ENCODE results near the gene MRPL19.

The MRPL19 gene

GRCh38 chr2:75646583-75647425 is at the start of gene MRPL19:
Gene MRPL19 (plus strand): TSS chr2:75646783. CDS start chr2:75646808, 25 bp downstream.
- DNase-seq (ENCODE audit: low spot score) = peak; percentile 87

GRCh38 chr2:75596784-75597183 is 49.8 kb upstream of the MRPL19 start:
- no peak for DNase-seq (ENCODE audit: low spot score)

GRCh38 chr2:75597949-75598348 is 48.6 kb upstream of the MRPL19 start:
- DNase-seq (ENCODE audit: low spot score) = no peak

- no peak for DNase-seq (ENCODE audit: low spot score)
Measured at GRCh38 chr2:75598589-75599155, 47.9 kb upstream of the MRPL19 start.

GRCh38 chr2:75600461-75601011 is 46.0 kb upstream of the MRPL19 start:
- no peak for DNase-seq (ENCODE audit: low spot score)

- no peak for DNase-seq (ENCODE audit: low spot score)
Measured at GRCh38 chr2:75602724-75603342, 43.8 kb upstream of the MRPL19 start.

GRCh38 chr2:75603477-75603876 is 43.1 kb upstream of the MRPL19 start:
- no peak for DNase-seq (ENCODE audit: low spot score)

GRCh38 chr2:75604484-75604883 is 42.1 kb upstream of the MRPL19 start:
- no peak for DNase-seq (ENCODE audit: low spot score)

GRCh38 chr2:75605770-75606529 is 40.6 kb upstream of the MRPL19 start:
- no peak for DNase-seq (ENCODE audit: low spot score)

GRCh38 chr2:75606761-75607399 is 39.7 kb upstream of the MRPL19 start:
- no peak for DNase-seq (ENCODE audit: low spot score)

GRCh38 chr2:75607400-75607798 is 39.2 kb upstream of the MRPL19 start:
- DNase-seq (ENCODE audit: low spot score) = no peak

- no peak for DNase-seq (ENCODE audit: low spot score)
Measured at GRCh38 chr2:75607988-75608683, 38.4 kb upstream of the MRPL19 start.

GRCh38 chr2:75608684-75609333 is 37.8 kb upstream of the MRPL19 start:
- peak; percentile 61 for DNase-seq (ENCODE audit: low spot score)

- DNase-seq (ENCODE audit: low spot score) = no peak
Measured at GRCh38 chr2:75609334-75609689, 37.3 kb upstream of the MRPL19 start.

- no peak for DNase-seq (ENCODE audit: low spot score)
Measured at GRCh38 chr2:75609937-75610508, 36.6 kb upstream of the MRPL19 start.

GRCh38 chr2:75610671-75611070 is 35.9 kb upstream of the MRPL19 start:
- no peak for DNase-seq (ENCODE audit: low spot score)

- DNase-seq (ENCODE audit: low spot score) = no peak
Measured at GRCh38 chr2:75612108-75612861, 34.3 kb upstream of the MRPL19 start.

- DNase-seq (ENCODE audit: low spot score) = no peak
Measured at GRCh38 chr2:75612862-75613243, 33.7 kb upstream of the MRPL19 start.

- DNase-seq (ENCODE audit: low spot score) = no peak
Measured at GRCh38 chr2:75614162-75614651, 32.4 kb upstream of the MRPL19 start.
